Smooth muscle cell (in vitro differentiated cells): ENCODE measurements around the gene C13orf46. TPM values are rescaled to one million over a fixed set of nuclear protein-coding genes. Genes with fewer than 3 reads are reported as not detected.
"Not testable (repeated sequence)": the region's sequence is repeated elsewhere in the genome, so short reads cannot be mapped to it uniquely, and the experiment has no call there.

ENCODE experiments used
- DNase-seq: peaks from one replicate; lab custom pipeline; 2025; ENCODE audit not compliant: unreplicated experiment; lab: John Stamatoyannopoulos, UW
- H2AFZ ChIP-seq: fragments of 200-600 bp; sonication (generic); 2 replicates; pipeline ENCODE4 v1.6.0; 2016; ENCODE audit warnings: antibody characterized with exemption, low read depth, mild to moderate bottlenecking
- H3F3A ChIP-seq: fragments of 200-600 bp; sonication (generic); 2 replicates; pipeline ENCODE4 v1.6.0; 2017; ENCODE audit warnings: antibody characterized with exemption, low read depth
- H3K27ac ChIP-seq: fragments of 200-600 bp; sonication (generic); 2 replicates; pipeline ENCODE4 v1.5.1; 2016; ENCODE audit warnings: low read depth, mild to moderate bottlenecking
- H3K27me3 ChIP-seq: fragments of 200-600 bp; sonication (generic); 2 replicates; pipeline ENCODE4 v1.6.1; 2016; ENCODE audit warnings: low read depth, mild to moderate bottlenecking
- H3K36me3 ChIP-seq: fragments of 200-600 bp; sonication (generic); 2 replicates; pipeline ENCODE4 v1.5.1; 2016; ENCODE audit warnings: low read depth
- H3K4me1 ChIP-seq: fragments of 200-600 bp; sonication (generic); 2 replicates; pipeline ENCODE4 v1.5.1; 2016; ENCODE audit warnings: low read depth
- H3K4me2 ChIP-seq: fragments of 200-600 bp; sonication (generic); 2 replicates; pipeline ENCODE4 v1.6.0; 2016; ENCODE audit warnings: mild to moderate bottlenecking
- H3K4me3 ChIP-seq: fragments of 200-600 bp; sonication (generic); 2 replicates; pipeline ENCODE4 v1.5.1; 2016; ENCODE audit warnings: mild to moderate bottlenecking
- H3K79me2 ChIP-seq: fragments of 200-600 bp; sonication (generic); 2 replicates; pipeline ENCODE4 v1.6.0; 2016; ENCODE audit warnings: low read depth, mild to moderate bottlenecking
- H3K9ac ChIP-seq: fragments of 200-600 bp; sonication (generic); 2 replicates; pipeline ENCODE4 v1.6.0; 2016; ENCODE audit warnings: low read depth
- H3K9me3 ChIP-seq: fragments of 200-600 bp; sonication (generic); replicated peaks from 2 replicates; pipeline ENCODE4 v1.5.1; 2016; ENCODE audit warnings: low read depth
- H4K20me1 ChIP-seq: fragments of 200-600 bp; sonication (generic); 2 replicates; pipeline ENCODE4 v1.6.0; 2016; ENCODE audit warnings: low read depth
- CTCF ChIP-seq: fragments of 200-600 bp; sonication (generic); IDR thresholded peaks from 2 replicates; pipeline ENCODE4 v1.5.1; 2017; ENCODE audit warnings: borderline replicate concordance, mild to moderate bottlenecking, antibody characterized with exemption; ENCODE audit not compliant: insufficient read depth, poor library complexity, severe bottlenecking
- WGBS: methylation state at CpG from one replicate; pipeline ENCODE4 v1.1.7; 2016; ENCODE audit warnings: low lambda C conversion rate; 5-methylcytosine and 5-hydroxymethylcytosine counted together
- polyA plus RNA-seq: library from polyadenylated mRNA; unstranded; fragments of >200 nt; fragmentation: Nextera tagmentation; extraction: Ambion mirVana; gene quantifications from 2 replicates; pipeline ENCODE4 v1.2.1, GENCODE V29; 2016
- total RNA-seq: library from RNA; depleted of rRNA; stranded (reverse); fragments of >200 nt; gene quantifications from 2 replicates; pipeline ENCODE4 v1.2.3, GENCODE V29; 2014

C13orf46 gene
- total and polyA plus RNA-seq, 2 experiments from 2014 or later: 0.26 to 5.8 TPM

- Histone ChIP-seq H3K36me3 (no peaks in the 10 kb centered on the region), H3K27me3 (no peaks in the 10 kb centered on the region), H3K79me2 (no peaks in the 10 kb centered on the region), H3K4me2 (no peak overlapping the region), H3K4me1 (peaks cover 11% of the 10 kb centered on the region), H3K4me3 (no peak overlapping the region), H3K27ac (no peak overlapping the region), H3K9me3 (no peaks in the 10 kb centered on the region), H4K20me1 (peaks cover 48% of the 10 kb centered on the region), H3K9ac (no peak overlapping the region), H3F3A (no peaks in the 10 kb centered on the region), H2AFZ (no peak overlapping the region)
- no peak for TF ChIP-seq CTCF
- DNase-seq: no peak
- 94% methylated on average over 25 of the region's 25 CpGs for WGBS
Measured at GRCh38 chr13:114021464-114022308, 47.8 kb upstream of the C13orf46 start.

GRCh38 chr13:114020750-114021463, 47.0 kb upstream of the C13orf46 start:
- TF ChIP-seq CTCF: no peak
- no peak for DNase-seq
- no peaks in the 10 kb centered on the region for H3K36me3 ChIP-seq

GRCh38 chr13:114020134-114020533, 46.3 kb upstream of the C13orf46 start:
- H3K4me2 ChIP-seq, H3K9ac ChIP-seq, H3F3A ChIP-seq, H3K4me3 ChIP-seq, H3K9me3 ChIP-seq, H3K36me3 ChIP-seq, H3K27me3 ChIP-seq, H2AFZ ChIP-seq, H3K27ac ChIP-seq, DNase-seq, H3K4me1 ChIP-seq, H3K79me2 ChIP-seq: not testable (repeated sequence)
- WGBS: 97% methylated on average over 14 of the region's 14 CpGs
- H4K20me1 ChIP-seq: peaks cover 33% of the 10 kb centered on the region

More at GRCh38 chr13:114020750-114021463, 47.0 kb upstream of the C13orf46 start:
- no peaks in the 10 kb centered on the region for H3K9me3 ChIP-seq
- peaks cover 5% of the 10 kb centered on the region for H3K4me1 ChIP-seq
- no peaks in the 10 kb centered on the region for H3K27me3 ChIP-seq
- no peak overlapping the region for H3K4me3 ChIP-seq
- no peaks in the 10 kb centered on the region for H3F3A ChIP-seq
- H3K79me2 ChIP-seq: no peaks in the 10 kb centered on the region
- no peak overlapping the region for H3K9ac ChIP-seq
- H3K27ac ChIP-seq: no peak overlapping the region
- no peak overlapping the region for H3K4me2 ChIP-seq
- 96% methylated on average over 31 of the region's 32 CpGs for WGBS
- peaks cover 41% of the 10 kb centered on the region for H4K20me1 ChIP-seq
- H2AFZ ChIP-seq: no peak overlapping the region

- Histone ChIP-seq H3K9me3 (no peaks in the 10 kb centered on the region), H3K79me2 (no peaks in the 10 kb centered on the region), H3K27ac (no peak overlapping the region), H3K4me2 (no peak overlapping the region), H4K20me1 (peaks cover 25% of the 10 kb centered on the region), H3K4me3 (no peak overlapping the region), H3K36me3 (no peaks in the 10 kb centered on the region), H3F3A (no peaks in the 10 kb centered on the region), H3K27me3 (no peaks in the 10 kb centered on the region), H3K4me1 (no peaks in the 10 kb centered on the region), H3K9ac (no peak overlapping the region), H2AFZ (no peak overlapping the region)
- DNase-seq: no peak
- 93% methylated on average over 13 of the region's 13 CpGs for WGBS
- no peak for TF ChIP-seq CTCF
Measured at GRCh38 chr13:114019367-114019766, 45.5 kb upstream of the C13orf46 start.
